ENCODE measurements around the gene COMMD2.
A peak's percentile ranks its signal among the peaks of the same experiment; 100 is the strongest.

Gene COMMD2

GRCh38 chr3:149764302-149764701 is 12.0 kb upstream of the COMMD2 start:
- Histone ChIP-seq H3K9me3 (no peaks in the 10 kb centered on the region), H3K4me3 (no peak overlapping the region)
- intact Hi-C loops (cut with DNase I; ENCODE audit: low total_unique reads) = no loop called here

GRCh38 chr3:149763565-149764195 is 11.4 kb upstream of the COMMD2 start:
- Histone ChIP-seq H3K4me1 (no peaks in the 10 kb centered on the region), H3K27me3 (peaks cover 0 to 3% of the 10 kb centered on the region in 2 donors), H3K36me3 (no peaks in the 10 kb centered on the region), H3K9me3 (no peaks in the 10 kb centered on the region), H3K4me3 (no peak overlapping the region), H3K27ac (no peak overlapping the region)
- TF ChIP-seq CTCF (IDR thresholded peaks at IDR 0.05) = no peak
- no peak for DNase-seq
- intact Hi-C loops (cut with DNase I; ENCODE audit: low total_unique reads) = no loop called here

More at GRCh38 chr3:149764302-149764701, 12.0 kb upstream of the COMMD2 start:
- Histone ChIP-seq H3K36me3 (no peaks in the 10 kb centered on the region), H3K27ac (no peak overlapping the region), H3K4me1 (no peaks in the 10 kb centered on the region), H3K27me3 (peaks cover 0 to 3% of the 10 kb centered on the region in 2 donors)
- TF ChIP-seq CTCF (IDR thresholded peaks at IDR 0.05) = no peak
- DNase-seq = no peak

GRCh38 chr3:149753717-149754116 is 1.4 kb upstream of the COMMD2 start:
- Histone ChIP-seq H3K9me3 (no peaks in the 10 kb centered on the region), H3K4me3 (no peak overlapping the region), H3K36me3 (peaks cover 9 to 17% (median 15%) of the 10 kb centered on the region in 3 donors), H3K27ac (no peak overlapping the region), H3K4me1 (peaks cover 0 to 10% (median 5%) of the 10 kb centered on the region in 4 donors), H3K27me3 (no peaks in the 10 kb centered on the region)
- DNase-seq = no peak
- no peak for TF ChIP-seq CTCF (IDR thresholded peaks at IDR 0.05)
- intact Hi-C loops (cut with DNase I; ENCODE audit: low total_unique reads) = no loop called here

- intact Hi-C loops (cut with DNase I; ENCODE audit: low total_unique reads) = no loop called here
- Histone ChIP-seq H3K36me3 (peaks cover 18 to 25% (median 24%) of the 10 kb centered on the region in 3 donors), H3K4me1 (peaks cover 0 to 10% (median 5%) of the 10 kb centered on the region in 4 donors), H3K4me3 (peak overlapping the region; percentile 73 to 86), H3K27me3 (no peaks in the 10 kb centered on the region), H3K9me3 (no peaks in the 10 kb centered on the region), H3K27ac (peak overlapping the region; percentile 78 to 80)
- TF ChIP-seq CTCF (IDR thresholded peaks at IDR 0.05) = no peak
- no peak for DNase-seq
These were observed 473 bp upstream of the COMMD2 start for GRCh38 chr3:149752788-149753136.

GRCh38 chr3:149751551-149751950 is 738 bp downstream of the COMMD2 start:
- no peak for TF ChIP-seq CTCF (IDR thresholded peaks at IDR 0.05)
- Histone ChIP-seq H3K9me3 (no peaks in the 10 kb centered on the region), H3K36me3 (peaks cover 29 to 37% (median 36%) of the 10 kb centered on the region in 3 donors), H3K4me3 (peak overlapping the region; percentile 73 to 86), H3K27me3 (no peaks in the 10 kb centered on the region), H3K4me1 (peaks cover 0 to 10% (median 5%) of the 10 kb centered on the region in 4 donors), H3K27ac (peak overlapping the region; percentile 78 to 80)
- intact Hi-C loops (cut with DNase I; ENCODE audit: low total_unique reads) = no loop called here
- DNase-seq = no peak
